ENCODE data around the gene GRID2.

Gene GRID2

GRCh38 chr4:92840880-92841279 lies 537.1 kb downstream of the GRID2 start:
- H3K4me2 ChIP-seq (ENCODE audit: low read length): no peak overlapping the region
- H3K27me3 ChIP-seq (ENCODE audit: control insufficient read depth, insufficient read depth, low read length): no peaks in the 10 kb centered on the region
- no peak overlapping the region for H3K9ac ChIP-seq
- no peak overlapping the region for H2AFZ ChIP-seq
- no peak overlapping the region for H3K4me3 ChIP-seq (ENCODE audit: low read depth, low read length)
- TF ChIP-seq, protein P1, sequence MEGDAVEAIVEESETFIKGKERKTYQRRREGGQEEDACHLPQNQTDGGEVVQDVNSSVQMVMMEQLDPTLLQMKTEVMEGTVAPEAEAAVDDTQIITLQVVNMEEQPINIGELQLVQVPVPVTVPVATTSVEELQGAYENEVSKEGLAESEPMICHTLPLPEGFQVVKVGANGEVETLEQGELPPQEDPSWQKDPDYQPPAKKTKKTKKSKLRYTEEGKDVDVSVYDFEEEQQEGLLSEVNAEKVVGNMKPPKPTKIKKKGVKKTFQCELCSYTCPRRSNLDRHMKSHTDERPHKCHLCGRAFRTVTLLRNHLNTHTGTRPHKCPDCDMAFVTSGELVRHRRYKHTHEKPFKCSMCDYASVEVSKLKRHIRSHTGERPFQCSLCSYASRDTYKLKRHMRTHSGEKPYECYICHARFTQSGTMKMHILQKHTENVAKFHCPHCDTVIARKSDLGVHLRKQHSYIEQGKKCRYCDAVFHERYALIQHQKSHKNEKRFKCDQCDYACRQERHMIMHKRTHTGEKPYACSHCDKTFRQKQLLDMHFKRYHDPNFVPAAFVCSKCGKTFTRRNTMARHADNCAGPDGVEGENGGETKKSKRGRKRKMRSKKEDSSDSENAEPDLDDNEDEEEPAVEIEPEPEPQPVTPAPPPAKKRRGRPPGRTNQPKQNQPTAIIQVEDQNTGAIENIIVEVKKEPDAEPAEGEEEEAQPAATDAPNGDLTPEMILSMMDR (IDR thresholded peaks at IDR 0.05): no peak
- no peaks in the 10 kb centered on the region for H3K9me3 ChIP-seq (ENCODE audit: control insufficient read depth, low read length)
- no peak overlapping the region for H3K27ac ChIP-seq
- H3K4me1 ChIP-seq: no peaks in the 10 kb centered on the region
- no peaks in the 10 kb centered on the region for H3K79me2 ChIP-seq
- H3K36me3 ChIP-seq (ENCODE audit: control insufficient read depth, insufficient read depth, low read length): no peaks in the 10 kb centered on the region

- Histone ChIP-seq H2AFZ (no peak overlapping the region), H3K9ac (no peak overlapping the region), H3K79me2 (no peaks in the 10 kb centered on the region), H3K4me2 (ENCODE audit: low read length) (no peak overlapping the region), H3K36me3 (ENCODE audit: control insufficient read depth, insufficient read depth, low read length) (no peaks in the 10 kb centered on the region), H3K27me3 (ENCODE audit: control insufficient read depth, insufficient read depth, low read length) (no peaks in the 10 kb centered on the region), H3K4me3 (ENCODE audit: low read depth, low read length) (no peak overlapping the region), H3K4me1 (no peaks in the 10 kb centered on the region), H3K9me3 (ENCODE audit: control insufficient read depth, low read length) (no peaks in the 10 kb centered on the region), H3K27ac (no peak overlapping the region)
- TF ChIP-seq, protein P1 (IDR thresholded peaks at IDR 0.05): no peak
These were observed 540.0 kb downstream of the GRID2 start for GRCh38 chr4:92843784-92844183.

- no peak overlapping the region for H3K27ac ChIP-seq
- H3K9ac ChIP-seq: no peak overlapping the region
- no peaks in the 10 kb centered on the region for H3K9me3 ChIP-seq (ENCODE audit: control insufficient read depth, low read length)
- TF ChIP-seq, protein P1 (IDR thresholded peaks at IDR 0.05): no peak
- H3K4me2 ChIP-seq (ENCODE audit: low read length): no peak overlapping the region
- H3K4me3 ChIP-seq (ENCODE audit: low read depth, low read length): no peak overlapping the region
- H3K4me1 ChIP-seq: no peaks in the 10 kb centered on the region
- no peaks in the 10 kb centered on the region for H3K79me2 ChIP-seq
- H3K36me3 ChIP-seq (ENCODE audit: control insufficient read depth, insufficient read depth, low read length): no peaks in the 10 kb centered on the region
- no peaks in the 10 kb centered on the region for H3K27me3 ChIP-seq (ENCODE audit: control insufficient read depth, insufficient read depth, low read length)
- H2AFZ ChIP-seq: no peak overlapping the region
These were observed 543.3 kb downstream of the GRID2 start for GRCh38 chr4:92847026-92847425.

DNA sequence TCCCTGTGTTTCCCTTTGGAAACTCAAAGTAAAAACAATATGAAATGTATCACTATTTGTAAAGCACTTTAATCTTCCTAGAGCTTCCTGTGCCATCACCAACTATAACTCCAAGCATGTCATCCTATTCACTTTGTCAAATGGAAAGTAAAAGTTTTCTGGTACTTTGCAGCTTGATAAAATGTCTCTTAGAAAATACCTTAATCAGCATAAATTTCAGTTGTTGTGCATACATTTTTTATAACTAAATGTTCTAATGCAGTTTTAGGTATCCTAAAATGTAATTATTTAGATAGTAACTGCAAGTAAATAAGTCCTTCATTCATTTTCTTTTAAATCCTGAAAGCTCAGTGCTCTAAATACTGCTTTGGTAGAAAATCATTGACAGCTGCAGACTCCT lies 558.7 kb downstream of the GRID2 start:
- H3K27me3 ChIP-seq (ENCODE audit: control insufficient read depth, insufficient read depth, low read length): no peaks in the 10 kb centered on the region
- TF ChIP-seq, protein P1 (IDR thresholded peaks at IDR 0.05): no peak
- no peaks in the 10 kb centered on the region for H3K4me1 ChIP-seq
- H3K27ac ChIP-seq: no peak overlapping the region
- no peak overlapping the region for H3K9ac ChIP-seq
- no peak overlapping the region for H3K4me3 ChIP-seq (ENCODE audit: low read depth, low read length)
- H3K9me3 ChIP-seq (ENCODE audit: control insufficient read depth, low read length): no peaks in the 10 kb centered on the region
- no peak overlapping the region for H3K4me2 ChIP-seq (ENCODE audit: low read length)
- no peaks in the 10 kb centered on the region for H3K36me3 ChIP-seq (ENCODE audit: control insufficient read depth, insufficient read depth, low read length)
- no peak overlapping the region for H2AFZ ChIP-seq
- H3K79me2 ChIP-seq: no peaks in the 10 kb centered on the region

GRCh38 chr4:92864096-92864495 lies 560.3 kb downstream of the GRID2 start:
- no peaks in the 10 kb centered on the region for H3K4me1 ChIP-seq
- H3K36me3 ChIP-seq (ENCODE audit: control insufficient read depth, insufficient read depth, low read length): no peaks in the 10 kb centered on the region
- no peak overlapping the region for H3K27ac ChIP-seq
- H2AFZ ChIP-seq: no peak overlapping the region
- no peaks in the 10 kb centered on the region for H3K27me3 ChIP-seq (ENCODE audit: control insufficient read depth, insufficient read depth, low read length)
- no peak overlapping the region for H3K9ac ChIP-seq
- no peak overlapping the region for H3K4me3 ChIP-seq (ENCODE audit: low read depth, low read length)
- no peak overlapping the region for H3K4me2 ChIP-seq (ENCODE audit: low read length)
- no peaks in the 10 kb centered on the region for H3K79me2 ChIP-seq
- TF ChIP-seq, protein P1 (IDR thresholded peaks at IDR 0.05): no peak
- H3K9me3 ChIP-seq (ENCODE audit: control insufficient read depth, low read length): no peaks in the 10 kb centered on the region
